Measurements from ENCODE around the gene TPSAB1. TPM values are rescaled to one million over a fixed set of nuclear protein-coding genes. Genes with fewer than 3 reads are reported as not detected.

TPSAB1 gene
- total RNA-seq, 1 donor from 2014 or later, result not detected

GRCh38 chr16:1283996-1284616, 43.6 kb downstream of the TPSAB1 start:
- DNase-seq (ENCODE audit: low read depth in 2 of 2), result no peak

GRCh38 chr16:1285669-1286512, 45.4 kb downstream of the TPSAB1 start:
- no peak for DNase-seq (ENCODE audit: low read depth in 2 of 2)

- no peak for DNase-seq (ENCODE audit: low read depth in 2 of 2)
Measured at GRCh38 chr16:1286513-1287094, 46.1 kb downstream of the TPSAB1 start.

- DNase-seq (ENCODE audit: low read depth in 2 of 2), result peak; percentile 49 to 61
Measured at GRCh38 chr16:1287982-1288670, 47.6 kb downstream of the TPSAB1 start.

GRCh38 chr16:1288813-1289476, 48.4 kb downstream of the TPSAB1 start:
- no peak for DNase-seq (ENCODE audit: low read depth in 2 of 2)

GRCh38 chr16:1289477-1289866, 49.0 kb downstream of the TPSAB1 start:
- no peak for DNase-seq (ENCODE audit: low read depth in 2 of 2)

GRCh38 chr16:1290063-1290501, 49.6 kb downstream of the TPSAB1 start:
- no peak for DNase-seq (ENCODE audit: low read depth in 2 of 2)

- peak; percentile 9 to 68 for DNase-seq (ENCODE audit: low read depth in 2 of 2)
Measured at GRCh38 chr16:1290860-1291575, 50.5 kb downstream of the TPSAB1 start.

GRCh38 chr16:1291576-1291974, 51.1 kb downstream of the TPSAB1 start:
- no peak for DNase-seq (ENCODE audit: low read depth in 2 of 2)

Other genes with a start within 250 kb of the TPSAB1 start
- 0.13 and 0.38 TPM in 2 replicates for gene SSTR5, start 168.0 kb upstream of the TPSAB1 start, total RNA-seq
- not detected in 2 replicates for gene C1QTNF8, start 144.5 kb upstream of the TPSAB1 start, total RNA-seq
- gene CACNA1H, start 87.6 kb upstream of the TPSAB1 start, total RNA-seq, result under 0.01 TPM in 2 replicates
- gene TPSG1, start 15.4 kb upstream of the TPSAB1 start, total RNA-seq, result not detected in 2 replicates
- gene TPSB2, start 10.5 kb upstream of the TPSAB1 start, total RNA-seq, result not detected in 2 replicates
- not detected in 2 replicates for gene TPSD1, start 15.4 kb downstream of the TPSAB1 start, total RNA-seq
- 34.1 and 40.1 TPM in 2 replicates for gene UBE2I, start 68.9 kb downstream of the TPSAB1 start, total RNA-seq
- gene BAIAP3, start 92.9 kb downstream of the TPSAB1 start, total RNA-seq, result 0.64 and 1.6 TPM in 2 replicates
- gene TSR3, start 111.2 kb downstream of the TPSAB1 start, total RNA-seq, result 53.7 and 58.4 TPM in 2 replicates
- gene GNPTG, start 111.2 kb downstream of the TPSAB1 start, total RNA-seq, result 16.8 and 36.2 TPM in 2 replicates
- 5.3 and 9.1 TPM in 2 replicates for gene UNKL, start 174.0 kb downstream of the TPSAB1 start, total RNA-seq
- gene UQCC4, start 180.0 kb downstream of the TPSAB1 start, total RNA-seq, result 16.8 and 16.9 TPM in 2 replicates
- not detected in 2 replicates for gene PERCC1, start 190.4 kb downstream of the TPSAB1 start, total RNA-seq
- gene CCDC154, start 203.9 kb downstream of the TPSAB1 start, total RNA-seq, result 0.13 TPM in 2 replicates
- 56.9 and 131 TPM in 2 replicates for gene CLCN7, start 234.3 kb downstream of the TPSAB1 start, total RNA-seq
- under 0.01 and 0.13 TPM in 2 replicates for gene PTX4, start 248.2 kb downstream of the TPSAB1 start, total RNA-seq

Data from dermis microvascular lymphatic vessel endothelial cell (primary cell).